SK-N-MC (cell line): ENCODE measurements around the gene CFAP46.

Source experiments
- EZH2 ChIP-seq: fragments of 200-600 bp; sonication (generic); IDR thresholded peaks from one replicate; pipeline ENCODE4 v1.6.1; 2017; ENCODE audit warnings: antibody characterized with exemption
- POLR2AphosphoS5 ChIP-seq: IDR thresholded peaks from 2 replicates; pipeline ENCODE4 v1.6.1; 2012; ENCODE audit warnings: mild to moderate bottlenecking, low read depth, low read length, borderline replicate concordance

DNA sequence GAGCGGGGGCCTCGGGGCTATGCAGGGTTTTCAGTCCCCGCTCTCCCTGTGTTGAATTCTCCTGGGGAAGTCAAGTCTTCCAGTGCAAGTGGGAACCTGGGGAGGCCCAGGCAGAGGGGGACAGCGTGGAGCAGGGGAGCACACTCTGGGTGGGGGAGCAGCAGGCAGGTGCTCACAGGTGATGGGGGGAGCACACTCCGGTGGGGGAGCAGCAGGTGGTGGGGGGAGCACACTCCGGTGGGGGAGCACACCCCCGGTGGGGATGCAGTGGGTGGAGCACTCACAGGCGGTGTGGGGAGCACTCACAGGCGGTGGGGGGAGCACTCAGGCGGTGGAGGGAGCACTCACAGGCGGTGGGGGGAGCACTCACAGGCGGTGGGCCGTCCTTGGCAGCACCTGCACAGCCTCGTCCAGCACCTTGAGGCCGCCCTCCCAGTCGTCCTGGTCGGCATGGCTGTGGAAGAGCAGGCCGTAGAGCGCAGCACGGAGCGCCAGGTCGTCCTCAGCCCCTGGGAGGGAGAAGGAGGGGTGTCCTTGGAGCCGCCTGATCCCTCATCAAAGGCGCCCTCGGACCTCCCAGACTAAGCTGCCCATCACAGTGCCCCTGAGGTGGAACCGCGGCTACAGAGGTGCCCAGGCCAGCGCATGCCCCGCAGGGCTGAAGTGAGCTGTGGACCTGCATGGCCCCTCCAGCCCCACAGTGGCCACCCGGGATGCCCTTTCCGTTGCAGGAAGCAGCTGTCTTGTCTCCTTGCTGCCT, 56.7 kb downstream of the CFAP46 start:
- TF ChIP-seq EZH2 (no peak), POLR2AphosphoS5 (no peak)
